ENCODE measurements around the gene SKIC2.

The SKIC2 gene

DNA sequence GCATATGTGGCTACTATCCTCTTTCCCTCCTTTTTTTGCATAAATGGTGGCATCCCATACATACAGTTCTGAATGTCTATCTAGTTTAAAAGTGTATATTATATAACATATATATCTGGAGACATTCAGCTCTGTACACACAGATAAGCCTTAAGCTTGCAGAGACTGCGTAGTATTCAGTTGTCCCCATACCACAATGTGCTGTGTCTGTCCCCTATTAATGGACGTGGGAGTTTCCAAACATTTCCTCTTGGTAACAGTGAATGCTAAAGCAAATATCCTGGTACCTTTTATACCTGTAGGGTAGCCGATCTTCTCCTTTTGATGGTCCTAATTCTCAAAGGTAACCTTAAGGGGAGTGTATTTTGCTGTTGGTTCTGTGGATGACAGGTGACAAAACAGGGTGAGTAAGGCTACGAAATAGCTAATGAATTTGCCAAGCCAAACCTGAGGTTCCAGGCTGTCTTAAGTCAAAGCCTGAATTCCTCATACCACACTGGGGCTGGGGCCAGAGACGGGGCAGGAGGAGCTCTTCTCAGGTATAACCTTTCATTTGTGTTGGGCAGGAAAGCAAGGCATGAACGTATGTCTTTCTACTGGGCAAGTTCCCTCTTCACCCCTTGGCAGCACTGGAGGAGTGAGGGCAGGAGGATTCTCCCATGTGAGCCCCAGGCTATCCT, 39.2 kb upstream of the SKIC2 start:
- DNase-seq (ENCODE audit: low read depth in 2 of 2): no peak
- no peak overlapping the region for H3K4me3 ChIP-seq (replicated peaks in 1 of 2; ENCODE audit: low read depth in 2 of 2, low read length in 2 of 2)
- TF ChIP-seq, protein P1, sequence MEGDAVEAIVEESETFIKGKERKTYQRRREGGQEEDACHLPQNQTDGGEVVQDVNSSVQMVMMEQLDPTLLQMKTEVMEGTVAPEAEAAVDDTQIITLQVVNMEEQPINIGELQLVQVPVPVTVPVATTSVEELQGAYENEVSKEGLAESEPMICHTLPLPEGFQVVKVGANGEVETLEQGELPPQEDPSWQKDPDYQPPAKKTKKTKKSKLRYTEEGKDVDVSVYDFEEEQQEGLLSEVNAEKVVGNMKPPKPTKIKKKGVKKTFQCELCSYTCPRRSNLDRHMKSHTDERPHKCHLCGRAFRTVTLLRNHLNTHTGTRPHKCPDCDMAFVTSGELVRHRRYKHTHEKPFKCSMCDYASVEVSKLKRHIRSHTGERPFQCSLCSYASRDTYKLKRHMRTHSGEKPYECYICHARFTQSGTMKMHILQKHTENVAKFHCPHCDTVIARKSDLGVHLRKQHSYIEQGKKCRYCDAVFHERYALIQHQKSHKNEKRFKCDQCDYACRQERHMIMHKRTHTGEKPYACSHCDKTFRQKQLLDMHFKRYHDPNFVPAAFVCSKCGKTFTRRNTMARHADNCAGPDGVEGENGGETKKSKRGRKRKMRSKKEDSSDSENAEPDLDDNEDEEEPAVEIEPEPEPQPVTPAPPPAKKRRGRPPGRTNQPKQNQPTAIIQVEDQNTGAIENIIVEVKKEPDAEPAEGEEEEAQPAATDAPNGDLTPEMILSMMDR (IDR thresholded peaks at IDR 0.05; ENCODE audit: low read depth, low read length): no peak

- H3K4me3 ChIP-seq (replicated peaks in 1 of 2; ENCODE audit: low read depth in 2 of 2, low read length in 2 of 2): no peak overlapping the region
- DNase-seq (ENCODE audit: low read depth in 2 of 2): peak; percentile 20 to 32
- TF ChIP-seq, protein P1 (IDR thresholded peaks at IDR 0.05; ENCODE audit: low read depth, low read length): no peak
Measured at GRCh38 chr6:31920811-31921210, 38.2 kb upstream of the SKIC2 start.

DNA sequence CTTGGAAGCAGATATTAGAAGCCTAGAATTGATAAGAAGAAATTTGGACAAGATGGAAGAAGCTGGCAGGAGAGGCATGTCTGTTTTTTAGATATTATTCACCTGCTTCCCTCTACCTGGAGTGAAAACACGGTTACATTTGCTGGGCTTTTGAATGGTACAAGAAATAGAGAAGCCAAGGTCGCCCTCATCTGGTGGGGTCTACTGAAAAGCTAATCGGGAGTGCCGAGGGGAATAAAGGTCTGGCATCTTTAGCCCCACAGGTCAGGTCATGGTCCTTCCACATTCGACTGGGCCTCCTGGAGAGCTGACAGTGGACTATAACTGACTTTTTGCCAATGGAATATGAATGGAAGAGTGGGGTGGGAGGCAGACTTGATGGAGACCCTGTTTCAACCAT, 36.0 kb upstream of the SKIC2 start:
- H3K4me3 ChIP-seq (replicated peaks in 1 of 2; ENCODE audit: low read depth in 2 of 2, low read length in 2 of 2): no peak overlapping the region
- no peak for DNase-seq (ENCODE audit: low read depth in 2 of 2)

DNA sequence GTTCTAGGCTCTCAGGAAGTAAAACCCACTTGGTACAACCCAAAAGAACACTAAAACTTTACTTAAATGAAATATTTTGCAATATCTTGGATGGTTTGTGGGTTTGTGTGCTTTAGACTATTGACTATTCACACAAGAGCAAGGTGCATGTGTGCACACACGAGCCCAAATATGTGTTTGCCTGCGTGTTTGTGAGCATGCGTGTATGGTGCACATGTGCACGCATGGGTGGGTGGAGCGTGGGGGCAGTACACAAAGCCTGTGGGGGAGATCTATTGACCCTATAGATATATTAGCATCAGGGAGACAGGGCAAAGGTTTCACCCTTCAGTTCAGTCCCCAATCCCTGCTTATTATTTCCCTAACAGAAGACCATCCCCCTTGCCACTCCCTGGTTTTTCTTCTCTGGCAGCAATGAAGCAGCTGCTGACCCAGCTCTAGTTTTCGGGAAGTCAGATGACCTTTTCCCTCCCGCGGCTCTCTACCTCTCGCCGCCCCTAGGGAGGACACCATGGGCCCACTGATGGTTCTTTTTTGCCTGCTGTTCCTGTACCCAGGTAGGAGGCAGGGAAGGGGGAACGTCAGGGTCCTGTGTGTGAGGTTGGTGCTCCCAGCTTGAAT, 31.6 kb upstream of the SKIC2 start, which contains the start of gene C2:
Gene C2, plus strand, starts transcription at position 476 of the 621 bp plus-strand sequence. Its CDS starts 36 bp downstream, at position 512.
- TF ChIP-seq, protein P1 (IDR thresholded peaks at IDR 0.05; ENCODE audit: low read depth, low read length): no peak

More for the DNA sequence above, 36.0 kb upstream of the SKIC2 start:
- TF ChIP-seq, protein P1 (IDR thresholded peaks at IDR 0.05; ENCODE audit: low read depth, low read length): no peak

GRCh38 chr6:31927863-31928671, 30.9 kb upstream of the SKIC2 start:
- no peak for DNase-seq (ENCODE audit: low read depth in 2 of 2)
- H3K4me3 ChIP-seq (replicated peaks in 1 of 2; ENCODE audit: low read depth in 2 of 2, low read length in 2 of 2): no peak overlapping the region
- TF ChIP-seq, protein P1 (IDR thresholded peaks at IDR 0.05; ENCODE audit: low read depth, low read length): no peak

More for the DNA sequence above, 31.6 kb upstream of the SKIC2 start, which contains the start of gene C2:
- DNase-seq (ENCODE audit: low read depth in 2 of 2): no peak
- H3K4me3 ChIP-seq (replicated peaks in 1 of 2; ENCODE audit: low read depth in 2 of 2, low read length in 2 of 2): no peak within 1 kb of the TSS

DNA sequence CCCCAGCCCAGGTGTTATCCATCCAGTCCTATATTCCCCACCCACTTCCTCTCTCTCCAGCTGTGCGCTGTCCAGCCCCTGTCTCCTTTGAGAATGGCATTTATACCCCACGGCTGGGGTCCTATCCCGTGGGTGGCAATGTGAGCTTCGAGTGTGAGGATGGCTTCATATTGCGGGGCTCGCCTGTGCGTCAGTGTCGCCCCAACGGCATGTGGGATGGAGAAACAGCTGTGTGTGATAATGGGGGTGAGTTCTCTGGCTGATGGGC, 30.4 kb upstream of the SKIC2 start:
- TF ChIP-seq, protein P1 (IDR thresholded peaks at IDR 0.05; ENCODE audit: low read depth, low read length): no peak
- DNase-seq (ENCODE audit: low read depth in 2 of 2): no peak
- no peak overlapping the region for H3K4me3 ChIP-seq (replicated peaks in 1 of 2; ENCODE audit: low read depth in 2 of 2, low read length in 2 of 2)

Data from cardiac fibroblast (primary cell).